Gastroesophageal sphincter (tissue), 3 donors: ENCODE data around the gene MYRIP.
"Not testable (repeated sequence)": the region's sequence is repeated elsewhere in the genome, so short reads cannot be mapped to it uniquely, and the experiment has no call there.

ENCODE experiments used
- EP300 ChIP-seq: sonication (generic); formaldehyde crosslinking; IDR thresholded peaks from one replicate; pipeline ENCODE4 v1.6.1; 2017; ENCODE audit warnings: antibody characterized with exemption, mild to moderate bottlenecking
- POLR2A ChIP-seq, 2 donors: fragments of 450-650 bp; IDR thresholded peaks; one replicate each; pipeline ENCODE4 v1.6.1; 2017; ENCODE audit warnings: antibody characterized with exemption in 2 of 2, mild to moderate bottlenecking in 2 of 2, moderate library complexity in 1 of 2
- POLR2AphosphoS5 ChIP-seq: sonication (generic); formaldehyde crosslinking; IDR thresholded peaks from one replicate; pipeline ENCODE4 v1.6.1; 2017; ENCODE audit warnings: antibody characterized with exemption
- TF ChIP-seq, protein P1 (sequence below), 4 experiments: fragments of 200-600 bp in 2 of 4; fragments of 450-650 bp in 2 of 4; sonication (generic) in 1 of 4; IDR thresholded peaks; one replicate each; pipeline ENCODE4 v1.5.1; 2017 to 2019; ENCODE audit warnings: antibody characterized with exemption in 4 of 4, mild to moderate bottlenecking in 2 of 4, moderate library complexity in 2 of 4

DNA sequence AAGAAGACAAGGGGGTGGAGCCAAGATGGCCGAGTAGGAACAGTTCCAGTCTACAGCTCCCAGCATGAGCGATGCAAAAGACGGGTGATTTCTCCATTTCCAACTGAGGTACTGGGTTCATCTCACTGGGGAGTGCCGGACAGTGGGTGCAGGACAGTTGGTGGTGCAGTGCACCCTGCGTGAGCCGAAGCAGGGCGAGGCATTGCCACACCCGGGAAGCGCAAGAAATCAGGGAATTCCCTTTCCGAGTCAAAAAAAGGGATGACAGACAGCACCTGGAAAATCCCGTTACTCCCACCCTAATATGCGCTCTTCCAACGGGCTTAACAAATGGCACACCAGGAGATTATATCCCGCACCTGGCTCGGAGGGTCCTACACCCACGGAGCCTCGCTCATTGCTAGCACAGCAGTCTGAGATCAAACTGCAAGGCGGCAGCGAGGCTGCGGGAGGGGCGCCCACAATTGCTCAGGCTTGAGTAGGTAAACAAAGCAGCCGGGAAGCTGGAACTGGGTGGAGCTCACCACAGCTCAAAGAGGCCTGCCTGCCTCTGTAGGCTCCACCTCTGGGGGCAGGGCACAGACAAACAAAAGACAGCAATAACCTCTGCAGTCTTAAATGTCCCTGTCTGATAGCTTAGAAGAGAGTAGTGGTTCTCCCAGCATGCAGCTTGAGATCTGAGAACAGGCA lies 324.6 kb downstream of the MYRIP start:
- not testable (repeated sequence) for TF ChIP-seq EP300; POLR2A (IDR thresholded peaks at IDR 0.05); POLR2AphosphoS5
- TF ChIP-seq, protein P1, sequence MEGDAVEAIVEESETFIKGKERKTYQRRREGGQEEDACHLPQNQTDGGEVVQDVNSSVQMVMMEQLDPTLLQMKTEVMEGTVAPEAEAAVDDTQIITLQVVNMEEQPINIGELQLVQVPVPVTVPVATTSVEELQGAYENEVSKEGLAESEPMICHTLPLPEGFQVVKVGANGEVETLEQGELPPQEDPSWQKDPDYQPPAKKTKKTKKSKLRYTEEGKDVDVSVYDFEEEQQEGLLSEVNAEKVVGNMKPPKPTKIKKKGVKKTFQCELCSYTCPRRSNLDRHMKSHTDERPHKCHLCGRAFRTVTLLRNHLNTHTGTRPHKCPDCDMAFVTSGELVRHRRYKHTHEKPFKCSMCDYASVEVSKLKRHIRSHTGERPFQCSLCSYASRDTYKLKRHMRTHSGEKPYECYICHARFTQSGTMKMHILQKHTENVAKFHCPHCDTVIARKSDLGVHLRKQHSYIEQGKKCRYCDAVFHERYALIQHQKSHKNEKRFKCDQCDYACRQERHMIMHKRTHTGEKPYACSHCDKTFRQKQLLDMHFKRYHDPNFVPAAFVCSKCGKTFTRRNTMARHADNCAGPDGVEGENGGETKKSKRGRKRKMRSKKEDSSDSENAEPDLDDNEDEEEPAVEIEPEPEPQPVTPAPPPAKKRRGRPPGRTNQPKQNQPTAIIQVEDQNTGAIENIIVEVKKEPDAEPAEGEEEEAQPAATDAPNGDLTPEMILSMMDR (IDR thresholded peaks at IDR 0.05): not testable (repeated sequence)
